Neutrophil (primary cell): Measurements from ENCODE around the gene SPATA16.

Source experiments
- H3K27ac ChIP-seq: fragments of 200-600 bp; sonication (generic); 2 replicates; pipeline ENCODE4 v1.5.1; 2016; ENCODE audit warnings: mild to moderate bottlenecking, moderate library complexity
- H3K27me3 ChIP-seq: fragments of 200-600 bp; sonication (generic); 2 replicates; pipeline ENCODE4 v1.6.0; 2016; ENCODE audit warnings: mild to moderate bottlenecking
- H3K36me3 ChIP-seq: fragments of 200-600 bp; sonication (generic); 2 replicates; pipeline ENCODE4 v1.5.1; 2017
- H3K4me1 ChIP-seq, 2 experiments: fragments of 200-600 bp in 1 of 2; sonication (generic) in 1 of 2; 1 replicate in 1 of 2; 2 replicates in 1 of 2; pipeline versions ENCODE4 v1.5.1 to v1.6.1; 2013 to 2016; ENCODE audit warnings: low read depth in 1 of 2, low read length in 1 of 2, mild to moderate bottlenecking in 1 of 2, moderate library complexity in 1 of 2; ENCODE audit not compliant: control insufficient read depth in 1 of 2, insufficient read depth in 1 of 2
- H3K4me3 ChIP-seq, 2 experiments: fragments of 200-600 bp in 1 of 2; sonication (generic) in 1 of 2; 1 replicate in 1 of 2; 2 replicates in 1 of 2; pipeline ENCODE4 v1.5.1; 2013 to 2016; ENCODE audit warnings: low read depth in 1 of 2, low read length in 1 of 2, mild to moderate bottlenecking in 1 of 2, moderate library complexity in 1 of 2
- H3K9me3 ChIP-seq: fragments of 200-600 bp; sonication (generic); 2 replicates; pipeline ENCODE4 v1.5.1; 2016
- CTCF ChIP-seq: fragments of 200-600 bp; sonication (generic); IDR thresholded peaks from 2 replicates; pipeline ENCODE4 v1.5.1; 2016; ENCODE audit warnings: antibody characterized with exemption

Gene SPATA16

DNA sequence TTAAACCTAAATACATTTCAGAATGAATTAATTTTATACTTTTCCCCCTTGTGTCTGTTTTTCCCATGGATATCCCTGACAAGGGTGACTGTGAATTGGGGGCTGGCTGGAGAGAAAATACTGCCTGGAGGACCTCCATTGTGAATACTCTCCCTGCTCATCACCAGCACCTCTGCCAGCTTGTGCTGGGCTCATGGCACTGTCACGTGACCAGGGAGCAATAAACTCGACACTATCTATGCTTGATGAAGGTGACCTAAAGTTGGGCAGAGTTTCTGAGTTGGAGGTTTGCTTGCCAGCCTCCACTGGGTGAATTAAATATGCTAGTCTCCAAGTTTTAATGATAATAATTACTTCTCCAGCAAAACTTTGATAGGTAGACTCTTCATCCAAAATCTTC, 189.5 kb downstream of the SPATA16 start:
- H3K27ac ChIP-seq, result no peak overlapping the region
- H3K27me3 ChIP-seq, result no peaks in the 10 kb centered on the region
- TF ChIP-seq CTCF, result no peak
- no peaks in the 10 kb centered on the region for H3K4me1 ChIP-seq
- H3K9me3 ChIP-seq, result no peaks in the 10 kb centered on the region
- no peaks in the 10 kb centered on the region for H3K36me3 ChIP-seq
- H3K4me3 ChIP-seq, result no peak overlapping the region

DNA sequence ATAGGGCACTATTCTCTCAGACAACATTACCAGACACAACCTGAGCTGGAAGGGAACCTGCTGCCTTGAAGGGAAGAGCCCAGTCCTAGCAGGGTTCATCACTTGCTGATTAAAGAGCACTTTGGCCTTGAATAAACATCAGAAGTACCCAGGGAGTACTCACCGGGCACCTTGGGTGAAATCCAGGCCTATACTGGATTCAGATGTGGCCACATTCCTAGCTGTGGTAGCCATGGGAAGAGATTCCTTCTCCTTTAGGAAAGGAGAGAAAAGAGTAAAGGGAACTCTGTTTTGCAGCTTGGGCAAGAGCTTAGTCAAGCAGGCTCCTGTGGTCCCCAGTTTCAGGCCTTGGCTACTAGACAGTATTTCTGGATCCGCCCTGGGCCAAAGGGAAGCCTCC, 195.0 kb downstream of the SPATA16 start:
- H3K27me3 ChIP-seq, result no peaks in the 10 kb centered on the region
- no peak for TF ChIP-seq CTCF
- no peak overlapping the region for H3K27ac ChIP-seq
- no peaks in the 10 kb centered on the region for H3K9me3 ChIP-seq
- no peaks in the 10 kb centered on the region for H3K4me1 ChIP-seq
- no peak overlapping the region for H3K4me3 ChIP-seq
- no peaks in the 10 kb centered on the region for H3K36me3 ChIP-seq

GRCh38 chr3:172939651-172940293, 201.3 kb downstream of the SPATA16 start:
- H3K27me3 ChIP-seq, result no peaks in the 10 kb centered on the region
- TF ChIP-seq CTCF, result no peak
- no peak overlapping the region for H3K27ac ChIP-seq
- no peaks in the 10 kb centered on the region for H3K9me3 ChIP-seq
- no peaks in the 10 kb centered on the region for H3K36me3 ChIP-seq
- H3K4me3 ChIP-seq, result no peak overlapping the region
- no peaks in the 10 kb centered on the region for H3K4me1 ChIP-seq

- no peaks in the 10 kb centered on the region for H3K27me3 ChIP-seq
- H3K4me1 ChIP-seq, result no peaks in the 10 kb centered on the region
- no peaks in the 10 kb centered on the region for H3K9me3 ChIP-seq
- H3K36me3 ChIP-seq, result no peaks in the 10 kb centered on the region
- TF ChIP-seq CTCF, result no peak
- H3K27ac ChIP-seq, result no peak overlapping the region
- H3K4me3 ChIP-seq, result no peak overlapping the region
Measured at GRCh38 chr3:172938788-172939187, 202.2 kb downstream of the SPATA16 start.

- Histone ChIP-seq H3K27me3 (no peaks in the 10 kb centered on the region), H3K27ac (no peak overlapping the region), H3K4me1 (no peaks in the 10 kb centered on the region), H3K4me3 (no peak overlapping the region), H3K36me3 (no peaks in the 10 kb centered on the region), H3K9me3 (no peaks in the 10 kb centered on the region)
- TF ChIP-seq CTCF, result no peak
Measured at GRCh38 chr3:172931746-172932285, 209.2 kb downstream of the SPATA16 start.
